8988T (cell line): ENCODE measurements around the gene TRAK1.
"Not testable (repeated sequence)": the region's sequence is repeated elsewhere in the genome, so short reads cannot be mapped to it uniquely, and the experiment has no call there.

Experiments used
- DNase-seq: peaks from one replicate; pipeline ENCODE4 v3.0.0; 2011

The TRAK1 gene

GRCh38 chr3:42098171-42098570 is 7.0 kb downstream of the TRAK1 start:
- DNase-seq = no peak

DNA sequence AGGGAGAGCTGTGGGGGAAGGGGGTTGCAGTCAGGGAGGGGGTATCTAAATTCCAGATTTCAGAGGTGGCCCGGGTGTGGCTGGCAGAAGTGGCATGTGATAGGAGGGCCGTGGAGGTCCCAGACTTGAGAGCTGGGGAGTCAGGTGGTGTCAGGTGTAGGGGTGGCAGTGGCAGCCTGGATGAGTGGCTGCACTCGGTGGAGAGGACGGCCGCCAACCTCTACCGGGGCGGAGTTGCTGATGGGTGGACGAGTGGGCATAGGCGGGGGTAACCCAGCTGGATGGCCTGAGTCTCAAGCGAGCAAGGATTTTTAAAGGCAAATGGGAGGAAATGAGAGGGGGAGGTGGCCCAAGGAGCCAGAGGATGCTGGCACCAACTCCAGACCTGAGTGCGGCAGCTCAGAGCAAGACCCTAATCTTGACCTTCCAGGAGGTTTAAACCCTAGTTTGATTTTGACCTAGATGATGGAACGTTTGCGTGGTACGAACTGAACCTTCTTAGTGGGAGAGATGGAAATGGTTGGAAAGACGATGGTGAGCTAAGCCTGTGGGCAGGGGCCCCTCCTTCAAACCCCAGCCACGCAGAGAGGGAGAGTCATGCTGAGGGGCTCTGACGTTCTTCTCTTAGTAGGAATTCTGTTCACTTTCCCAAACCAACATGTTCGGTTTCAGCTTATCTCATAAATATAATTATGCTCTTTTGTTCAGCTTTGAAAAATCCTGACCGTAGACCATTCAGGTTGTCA is 8.0 kb downstream of the TRAK1 start:
- DNase-seq = no peak

DNA sequence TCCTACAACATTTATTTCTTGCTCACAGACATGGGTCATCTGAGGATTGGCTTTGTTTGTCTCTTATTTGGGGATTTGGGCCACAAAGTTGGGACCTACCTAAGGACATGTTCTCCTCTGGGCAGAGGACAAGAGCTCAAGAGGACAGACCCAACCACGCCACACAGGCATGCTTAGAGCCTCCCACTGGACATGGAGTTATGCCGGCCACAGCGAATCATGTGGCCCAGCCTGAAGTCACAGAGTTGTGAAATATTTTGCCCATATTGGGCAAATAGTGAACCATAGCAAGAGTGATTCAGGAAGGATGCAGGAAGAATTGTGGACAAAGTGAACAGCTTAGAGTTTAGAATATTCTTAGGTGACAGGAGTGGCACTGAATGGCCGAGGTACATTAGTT is 9.9 kb downstream of the TRAK1 start:
- DNase-seq = no peak

GRCh38 chr3:42101481-42101880 is 10.3 kb downstream of the TRAK1 start:
- no peak for DNase-seq

DNA sequence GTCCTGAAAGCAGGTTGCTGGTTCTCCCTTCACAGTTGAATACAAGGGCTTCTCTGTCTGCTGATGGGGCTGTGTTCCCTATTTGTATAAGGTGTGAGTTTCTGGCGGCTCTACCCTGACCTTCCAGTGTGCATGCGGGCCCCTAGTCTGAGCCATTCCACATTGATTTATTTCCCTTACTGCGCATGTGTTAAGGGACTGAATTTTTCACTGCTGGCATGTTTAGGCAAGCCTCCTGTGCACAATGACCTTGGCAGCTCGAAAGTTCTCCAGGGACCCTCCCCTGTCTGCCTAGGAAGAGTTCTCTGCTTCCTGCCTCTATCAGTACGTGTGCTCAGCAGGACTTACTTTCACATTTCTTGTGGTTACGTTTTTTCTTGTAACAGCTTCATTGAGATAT is 11.4 kb downstream of the TRAK1 start:
- no peak for DNase-seq

DNA sequence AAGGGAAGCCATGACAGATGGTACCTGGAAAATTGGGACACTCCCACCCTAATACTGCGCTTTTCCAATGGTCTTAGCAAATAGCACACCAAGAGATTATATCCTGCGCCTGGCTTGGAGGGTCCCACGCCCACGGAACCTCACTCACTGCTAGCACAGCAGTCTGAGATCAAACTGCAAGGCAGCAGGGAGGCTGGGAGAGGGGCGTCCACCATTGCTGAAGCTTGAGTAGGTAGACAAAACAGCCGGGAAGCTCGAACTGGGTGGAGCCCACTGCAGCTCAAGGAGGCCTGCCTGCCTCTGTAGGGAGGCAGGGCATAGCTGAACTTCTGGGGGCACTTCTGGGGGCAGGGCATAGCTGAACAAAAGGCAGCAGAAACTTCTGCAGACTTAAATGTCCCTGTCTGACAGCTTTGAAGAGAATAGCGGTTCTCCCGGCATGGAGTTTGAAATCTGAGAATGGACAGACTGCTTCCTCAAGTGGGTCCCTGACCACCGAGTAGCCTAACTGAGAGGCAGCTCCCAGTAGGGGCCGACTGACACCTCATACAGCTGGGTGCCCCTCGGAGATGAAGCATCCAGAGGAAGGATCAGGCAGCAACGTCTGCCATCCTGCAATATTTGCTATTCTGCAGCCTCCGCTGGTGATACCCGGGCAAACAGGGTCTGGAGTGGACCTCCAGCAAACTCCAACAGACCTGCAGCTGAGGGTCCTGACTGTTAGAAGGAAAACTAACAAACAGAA is 12.9 kb downstream of the TRAK1 start:
- DNase-seq = not testable (repeated sequence)

DNA sequence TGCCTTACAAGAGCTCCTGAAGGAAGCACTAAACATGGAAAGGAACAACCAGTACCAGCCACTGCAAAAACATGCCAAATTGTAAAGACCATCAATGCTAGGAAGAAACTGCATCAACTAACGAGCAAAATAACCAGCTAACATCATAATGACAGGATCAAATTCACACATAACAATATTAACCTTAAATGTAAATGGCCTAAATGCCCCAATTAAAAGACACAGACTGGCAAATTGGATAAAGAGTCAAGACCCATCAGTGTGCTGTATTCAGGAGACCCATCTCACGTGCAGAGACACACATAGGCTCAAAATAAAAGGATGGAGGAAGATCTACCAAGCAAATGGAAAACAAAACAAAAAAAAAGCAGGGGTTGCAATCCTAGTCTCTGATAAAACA is 14.8 kb downstream of the TRAK1 start:
- not testable (repeated sequence) for DNase-seq

DNA sequence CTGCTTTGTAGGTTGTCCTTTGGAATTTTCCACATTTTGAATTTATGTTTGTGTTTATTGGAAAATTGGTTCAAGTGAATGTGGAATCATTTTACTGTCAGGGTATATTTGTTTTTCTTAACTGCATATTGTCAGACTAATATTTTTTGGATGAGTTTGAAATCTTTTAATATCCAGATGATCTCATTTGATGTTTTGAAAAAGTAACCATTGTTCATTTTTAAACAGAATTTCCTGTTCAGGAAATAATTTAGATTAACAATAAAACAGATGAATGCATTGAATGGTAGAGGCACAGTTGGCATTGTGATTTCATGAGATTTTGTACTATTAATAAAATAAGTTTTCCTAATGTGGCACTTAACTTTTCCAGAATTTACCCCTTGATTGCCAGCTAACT is 15.5 kb downstream of the TRAK1 start:
- DNase-seq = no peak

GRCh38 chr3:42110631-42111030 is 19.5 kb downstream of the TRAK1 start:
- DNase-seq = no peak

DNA sequence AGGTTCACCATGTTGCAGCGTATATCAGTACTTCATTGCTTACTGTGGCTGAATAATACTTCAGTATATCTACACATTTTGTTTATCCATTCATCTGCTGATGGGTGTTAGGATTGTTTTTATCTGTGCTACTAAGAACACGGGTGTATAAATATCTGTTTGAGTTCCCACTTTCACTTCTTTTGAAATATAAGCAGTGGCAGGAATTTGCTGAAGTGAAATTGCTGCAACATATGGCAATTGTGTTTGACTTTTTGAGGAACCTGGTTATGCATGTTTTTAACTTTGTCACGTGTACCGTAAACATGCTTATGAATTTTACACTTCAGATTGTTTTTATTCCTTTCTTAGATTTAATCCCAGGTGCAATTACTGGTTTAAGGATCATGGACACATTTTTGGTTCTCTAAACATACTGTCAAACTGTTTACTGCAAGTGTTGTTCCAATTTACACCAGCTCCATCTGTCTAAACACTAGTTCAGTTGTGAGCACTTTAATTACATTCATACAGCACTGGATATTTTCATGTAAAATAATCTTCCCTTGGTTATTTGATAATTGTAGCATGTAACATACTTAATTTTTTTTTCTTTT is 23.1 kb downstream of the TRAK1 start:
- no peak for DNase-seq

- no peak for DNase-seq
Measured at GRCh38 chr3:42115215-42115614, 24.1 kb downstream of the TRAK1 start.

DNA sequence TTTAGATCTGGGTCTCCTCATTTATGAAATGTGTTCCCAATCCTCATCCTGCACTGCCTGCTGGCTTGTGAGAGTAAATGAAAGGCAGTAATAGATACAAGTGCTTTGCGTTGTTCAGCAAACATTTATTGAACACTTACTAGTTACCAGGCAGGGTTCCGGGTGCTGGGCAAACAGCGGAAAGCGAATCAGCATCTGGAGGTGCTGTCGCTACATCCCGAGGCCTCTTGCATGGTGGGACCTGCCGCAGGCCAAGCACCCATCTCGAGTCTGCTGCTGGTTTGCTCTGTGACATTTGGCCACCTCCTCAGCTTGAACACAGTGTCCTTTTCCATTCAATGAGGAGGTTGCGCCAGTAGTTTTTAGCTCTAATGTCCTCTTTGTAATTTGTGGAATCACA is 24.8 kb downstream of the TRAK1 start:
- DNase-seq = no peak

DNA sequence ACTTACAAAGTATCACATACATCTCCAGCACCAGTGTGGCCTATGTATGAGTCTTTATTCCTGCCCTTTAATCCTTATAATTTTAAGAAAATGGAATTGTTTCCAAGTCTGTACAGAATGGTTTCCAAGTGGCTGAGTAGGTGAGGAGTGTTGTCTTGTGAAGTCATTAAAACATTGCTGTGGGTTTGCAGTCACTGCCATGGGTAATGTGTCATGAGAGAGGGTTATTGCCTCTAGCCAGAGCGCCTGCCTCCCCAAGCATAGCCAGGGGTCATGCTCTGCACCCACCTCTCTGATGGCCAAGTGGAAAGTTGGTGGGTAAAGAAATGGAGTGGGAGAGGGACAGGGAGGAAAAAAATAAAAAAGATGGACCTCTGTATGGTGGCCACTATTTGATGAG is 25.3 kb downstream of the TRAK1 start:
- DNase-seq = no peak

DNA sequence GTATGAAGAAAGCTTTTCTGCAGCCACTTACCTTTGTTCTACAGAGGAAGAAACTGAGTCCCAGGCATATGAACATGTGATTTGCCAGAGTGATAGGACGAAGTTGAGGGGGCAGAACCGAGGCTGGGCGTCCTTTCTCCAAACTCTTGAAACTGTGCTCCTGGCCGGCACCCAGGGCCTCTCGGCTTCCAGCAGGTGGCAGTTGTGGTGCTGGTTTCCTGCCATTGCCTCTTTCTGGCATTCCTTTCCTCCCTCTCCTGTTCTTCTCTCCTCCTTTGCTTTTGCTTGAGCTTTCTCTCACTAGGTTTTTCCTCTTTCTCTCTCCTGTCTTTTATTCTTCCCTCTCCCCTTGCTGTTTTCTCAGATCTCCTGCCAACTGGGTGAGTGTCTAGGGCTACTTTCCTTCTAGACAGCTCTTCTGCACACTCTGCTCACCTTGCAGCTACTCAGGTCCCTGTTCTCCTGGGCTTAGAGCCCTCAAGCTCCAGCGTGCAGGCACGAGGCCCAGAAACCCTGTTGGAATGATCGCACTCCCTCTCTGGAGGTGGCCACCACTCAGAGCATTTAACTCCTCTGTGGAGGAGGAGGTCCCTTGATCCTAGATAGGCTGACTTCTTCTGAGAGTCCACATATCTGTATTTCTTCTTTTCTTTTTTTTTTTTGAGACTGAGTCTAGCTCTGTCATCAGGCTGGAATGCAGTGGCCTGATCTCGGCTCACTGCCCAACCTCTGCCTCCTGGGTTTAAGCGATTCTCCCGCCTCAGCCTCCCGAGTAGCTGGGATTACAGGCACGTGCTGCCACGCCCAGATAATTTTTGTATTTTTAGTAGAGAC is 26.2 kb downstream of the TRAK1 start:
- DNase-seq = peak; percentile 52

GRCh38 chr3:42118762-42119361 is 27.7 kb downstream of the TRAK1 start:
- DNase-seq = peak; percentile 82

DNA sequence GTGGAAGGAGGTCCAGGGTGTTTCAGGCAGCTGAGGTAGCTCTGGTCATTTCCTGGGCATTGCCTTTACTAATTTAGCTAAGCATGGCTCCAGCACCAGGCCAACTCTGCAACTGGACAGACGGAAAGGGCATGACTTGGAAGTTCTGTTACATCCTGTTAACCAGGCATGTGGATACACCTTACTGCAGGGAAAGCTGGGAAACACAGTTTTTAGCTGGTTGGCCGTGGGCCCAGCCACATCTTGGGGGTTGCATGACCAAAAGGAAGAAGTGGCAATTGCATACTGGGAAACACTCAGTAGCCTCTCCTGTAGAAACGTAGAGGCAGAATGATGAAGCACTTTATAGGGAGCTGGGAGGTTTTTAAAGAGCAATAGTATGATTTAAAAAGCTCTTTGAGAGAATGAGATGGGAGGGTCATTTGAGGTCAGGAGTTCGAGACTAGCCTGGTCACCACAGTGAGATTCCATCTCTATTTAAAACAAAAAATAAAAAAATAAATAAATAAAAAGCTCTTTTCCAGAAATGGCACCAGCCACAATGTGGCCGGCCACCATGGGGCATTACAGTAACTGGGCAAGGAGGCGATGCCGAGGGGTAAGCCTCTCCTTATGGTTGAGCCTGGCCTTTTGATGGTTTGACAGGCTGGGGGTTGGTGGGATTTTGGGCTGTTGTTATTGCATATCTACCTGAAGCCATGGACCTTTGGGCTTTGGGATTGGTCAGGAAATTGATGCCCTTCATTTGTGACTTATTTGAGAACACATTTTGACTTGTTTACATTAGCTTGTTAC is 28.6 kb downstream of the TRAK1 start:
- DNase-seq = no peak

GRCh38 chr3:42120866-42121265 is 29.7 kb downstream of the TRAK1 start:
- no peak for DNase-seq

DNA sequence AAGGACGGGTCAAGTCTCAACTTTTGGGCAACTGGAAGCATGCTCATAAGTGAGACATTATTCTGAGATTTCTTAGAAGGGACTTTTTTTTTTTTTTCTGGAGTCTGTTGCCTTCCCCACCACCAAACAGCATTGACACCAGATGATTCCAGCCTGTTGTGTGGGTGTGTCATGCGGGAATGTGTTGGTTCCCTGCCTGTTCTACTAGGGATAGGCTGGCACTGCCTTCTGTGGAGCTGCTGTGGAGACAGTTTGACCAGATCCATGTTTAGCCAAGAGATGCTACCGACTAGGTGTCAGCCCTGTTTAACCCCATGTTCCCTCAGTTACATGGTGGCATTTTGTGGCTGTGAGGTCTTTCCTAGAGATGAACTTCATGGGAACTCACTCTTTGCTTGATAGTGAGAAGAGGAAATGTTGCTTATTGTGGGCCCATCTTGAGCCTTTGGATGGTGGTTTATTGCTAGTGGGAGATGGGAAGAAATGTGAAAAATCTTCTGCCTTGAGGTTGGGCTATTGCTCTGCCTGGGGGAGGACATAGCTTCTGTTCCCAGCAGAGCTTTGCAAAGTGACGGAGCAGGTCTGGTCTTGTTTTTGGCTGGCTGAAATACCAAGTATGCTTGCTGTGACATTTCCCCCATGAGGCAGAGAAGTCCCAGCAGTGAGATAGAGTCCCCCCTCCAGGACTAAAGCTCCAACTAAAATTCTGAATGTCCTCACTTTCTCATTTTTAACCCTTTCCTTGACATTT is 31.3 kb downstream of the TRAK1 start:
- DNase-seq = no peak

GRCh38 chr3:42123012-42123581 is 31.9 kb downstream of the TRAK1 start:
- no peak for DNase-seq

- DNase-seq = no peak
Measured at GRCh38 chr3:42123824-42124658, 32.9 kb downstream of the TRAK1 start.
